AG04450 (cell line): Measurements from ENCODE around the gene RNF208. TPM values are rescaled to one million over a fixed set of nuclear protein-coding genes. Genes with fewer than 3 reads are reported as not detected.

ENCODE experiments used
- CTCF ChIA-PET: fragments of 300-600, 350-600 bp; formaldehyde crosslinking; extraction: SDS; loops from one replicate; lab custom pipeline; 2022; ENCODE audit warnings: antibody characterized with exemption, inconsistent platforms; lab: Charles Lee
- POLR2A ChIA-PET: fragments of 350-600 bp; formaldehyde crosslinking; extraction: SDS; loops from one replicate; lab custom pipeline; 2021; ENCODE audit warnings: antibody characterized with exemption, inconsistent platforms; lab: Yijun Ruan, JAX
- DNase-seq: peaks from one replicate; pipeline ENCODE4 v3.0.0-alpha.2; 2011; ENCODE audit warnings: low read depth, low spot score
- H3K27ac ChIP-seq: one replicate; pipeline ENCODE4 v1.5.1; 2012; ENCODE audit warnings: low read depth, low read length, control low read depth
- H3K27me3 ChIP-seq: one replicate; pipeline ENCODE4 v1.6.0; 2012; ENCODE audit warnings: low read length; ENCODE audit not compliant: control insufficient read depth, insufficient read depth
- H3K4me3 ChIP-seq: 2 replicates; pipeline ENCODE4 v1.5.1; 2011; ENCODE audit warnings: mild to moderate bottlenecking, low read depth, low read length, control low read depth
- H3K9me3 ChIP-seq: 2 replicates; pipeline ENCODE4 v1.5.1; 2012; ENCODE audit warnings: low read length; ENCODE audit not compliant: control insufficient read depth, insufficient read depth
- polyA plus RNA-seq: library from polyadenylated mRNA; depleted of rRNA; stranded (reverse); fragments of >200 nt; gene quantifications from 2 replicates; pipeline ENCODE4 v1.2.3, GENCODE V29; 2011
- TF ChIP-seq, protein P1 (sequence below): IDR thresholded peaks from 2 replicates; pipeline ENCODE4 v1.5.1; 2011; ENCODE audit warnings: low read depth, low read length, control low read depth, inconsistent platforms

RNF208 gene
- polyA plus RNA-seq, 1 experiment: 0.17 TPM

DNA sequence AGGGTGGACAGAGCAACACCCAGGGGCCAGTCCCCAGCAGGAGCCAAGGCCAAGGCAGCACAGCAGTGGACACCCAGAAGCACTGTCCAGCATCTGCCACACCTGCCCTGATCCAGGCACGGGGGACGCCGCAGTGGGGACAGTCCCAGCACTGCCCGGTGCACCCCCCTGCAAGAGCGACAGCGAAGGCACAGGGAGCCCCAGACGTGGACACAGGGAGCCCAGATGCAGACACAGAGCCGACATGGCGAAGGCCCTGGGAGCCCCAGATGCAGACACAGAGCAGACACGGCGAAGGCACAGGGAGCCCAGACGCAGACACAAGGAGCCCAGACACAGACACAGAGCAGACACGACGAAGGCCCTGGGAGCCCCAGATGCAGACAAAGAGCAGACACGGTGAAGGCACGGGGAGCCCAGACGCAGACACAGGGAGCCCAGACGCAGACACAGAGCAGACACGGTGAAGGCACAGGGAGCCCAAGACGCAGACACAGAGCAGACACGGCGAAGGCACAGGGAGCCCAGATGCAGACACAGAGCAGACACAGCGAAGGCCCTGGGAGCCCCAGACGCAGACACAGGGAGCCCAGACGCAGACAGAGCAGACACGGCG is 38.0 kb downstream of the RNF208 start:
- CTCF ChIA-PET: no interaction called here
- no peak for DNase-seq
- Histone ChIP-seq H3K27me3 (no peaks in the 10 kb centered on the region), H3K4me3 (no peak overlapping the region), H3K9me3 (no peaks in the 10 kb centered on the region; the same call in 1 of the 2 replicates), H3K27ac (no peak overlapping the region)
- TF ChIP-seq, protein P1, sequence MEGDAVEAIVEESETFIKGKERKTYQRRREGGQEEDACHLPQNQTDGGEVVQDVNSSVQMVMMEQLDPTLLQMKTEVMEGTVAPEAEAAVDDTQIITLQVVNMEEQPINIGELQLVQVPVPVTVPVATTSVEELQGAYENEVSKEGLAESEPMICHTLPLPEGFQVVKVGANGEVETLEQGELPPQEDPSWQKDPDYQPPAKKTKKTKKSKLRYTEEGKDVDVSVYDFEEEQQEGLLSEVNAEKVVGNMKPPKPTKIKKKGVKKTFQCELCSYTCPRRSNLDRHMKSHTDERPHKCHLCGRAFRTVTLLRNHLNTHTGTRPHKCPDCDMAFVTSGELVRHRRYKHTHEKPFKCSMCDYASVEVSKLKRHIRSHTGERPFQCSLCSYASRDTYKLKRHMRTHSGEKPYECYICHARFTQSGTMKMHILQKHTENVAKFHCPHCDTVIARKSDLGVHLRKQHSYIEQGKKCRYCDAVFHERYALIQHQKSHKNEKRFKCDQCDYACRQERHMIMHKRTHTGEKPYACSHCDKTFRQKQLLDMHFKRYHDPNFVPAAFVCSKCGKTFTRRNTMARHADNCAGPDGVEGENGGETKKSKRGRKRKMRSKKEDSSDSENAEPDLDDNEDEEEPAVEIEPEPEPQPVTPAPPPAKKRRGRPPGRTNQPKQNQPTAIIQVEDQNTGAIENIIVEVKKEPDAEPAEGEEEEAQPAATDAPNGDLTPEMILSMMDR: no peak
- POLR2A ChIA-PET: no interaction called here

DNA sequence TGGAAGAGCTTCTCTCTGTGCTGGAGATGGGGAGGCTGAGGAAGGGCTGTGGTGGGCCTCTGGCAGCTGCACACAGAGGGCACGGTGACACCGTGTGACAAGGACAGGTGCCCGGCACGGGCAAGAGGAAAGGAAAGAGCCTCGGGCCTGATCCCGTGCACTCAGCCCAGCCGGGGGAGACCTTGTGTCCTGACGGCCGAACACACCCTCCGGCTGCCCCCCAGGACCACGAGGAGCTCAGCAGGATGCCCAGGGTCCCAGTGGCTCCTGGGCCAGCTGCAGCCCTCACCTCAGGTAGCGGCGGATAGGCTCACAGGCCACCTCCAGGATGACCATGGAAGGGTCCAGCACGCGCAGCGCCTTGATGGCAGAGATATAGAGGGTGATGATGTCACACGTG is 39.2 kb downstream of the RNF208 start:
- Histone ChIP-seq H3K9me3 (no peaks in the 10 kb centered on the region; the same call in 1 of the 2 replicates), H3K27ac (no peak overlapping the region), H3K27me3 (no peaks in the 10 kb centered on the region), H3K4me3 (no peak overlapping the region)
- CTCF ChIA-PET: no interaction called here
- no peak for DNase-seq
- TF ChIP-seq, protein P1: no peak
- POLR2A ChIA-PET: interaction anchor here (1.4 kb wide), 1 partner anchor 58 kb away, joined by 6 read pairs; the partner anchor contains the start of gene TUBB4B

DNA sequence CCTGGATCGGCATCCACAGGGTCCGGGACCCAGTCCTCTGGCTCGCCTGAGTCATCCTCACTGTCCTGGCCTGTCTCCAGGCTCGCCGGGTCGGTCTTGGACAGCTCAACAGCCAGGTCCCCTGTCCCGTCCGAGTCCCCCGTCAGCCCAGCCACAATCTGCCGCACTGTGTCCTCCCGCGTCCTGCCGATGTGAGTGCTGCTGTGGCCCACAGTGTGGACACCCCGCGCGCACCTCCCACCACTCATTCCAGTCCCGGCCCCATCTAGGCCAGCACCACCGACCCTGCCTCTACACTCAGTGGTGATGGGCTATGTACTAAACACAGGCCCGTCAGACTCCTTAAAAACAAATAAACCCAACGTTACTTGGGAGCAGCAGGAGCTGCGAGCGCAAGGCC is 40.4 kb downstream of the RNF208 start:
- CTCF ChIA-PET: no interaction called here
- POLR2A ChIA-PET: interaction anchor here (1.4 kb wide), 1 partner anchor 59 kb away, joined by 6 read pairs; the partner anchor contains the start of gene TUBB4B
- TF ChIP-seq, protein P1: no peak
- no peaks in the 10 kb centered on the region for H3K9me3 ChIP-seq
- H3K4me3 ChIP-seq: no peak overlapping the region
- no peak overlapping the region for H3K27ac ChIP-seq
- no peaks in the 10 kb centered on the region for H3K27me3 ChIP-seq
- DNase-seq: no peak

DNA sequence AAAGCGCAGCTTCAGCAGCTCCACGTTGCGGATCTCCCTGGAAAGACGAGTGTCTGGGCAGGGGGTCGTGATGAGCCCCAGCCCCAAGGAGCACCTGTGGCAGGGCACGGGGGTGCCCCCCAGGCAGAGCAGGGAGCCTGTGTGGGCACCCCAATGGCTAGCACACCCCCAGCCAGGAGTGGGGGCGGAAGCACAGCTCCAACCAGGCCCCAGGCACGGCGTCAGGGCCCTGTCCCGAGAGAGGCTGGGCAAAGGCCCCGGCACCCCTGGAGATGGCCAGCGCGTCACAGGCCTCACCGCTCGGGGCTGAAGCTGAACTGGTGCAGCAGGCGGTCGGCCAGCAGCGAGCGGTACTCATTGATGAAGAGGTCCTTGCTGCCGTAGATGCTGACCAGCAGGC is 41.5 kb downstream of the RNF208 start:
- H3K9me3 ChIP-seq: no peaks in the 10 kb centered on the region
- ChIA-PET CTCF (no interaction called here), POLR2A (interaction anchor here (1.2 kb wide), 2 partner anchors 8 to 60 kb away, joined by 3 read pairs; partner anchors contain the start of gene TUBB4B)
- TF ChIP-seq, protein P1: no peak
- H3K27me3 ChIP-seq: no peaks in the 10 kb centered on the region
- no peak overlapping the region for H3K27ac ChIP-seq
- DNase-seq: no peak
- no peak overlapping the region for H3K4me3 ChIP-seq

DNA sequence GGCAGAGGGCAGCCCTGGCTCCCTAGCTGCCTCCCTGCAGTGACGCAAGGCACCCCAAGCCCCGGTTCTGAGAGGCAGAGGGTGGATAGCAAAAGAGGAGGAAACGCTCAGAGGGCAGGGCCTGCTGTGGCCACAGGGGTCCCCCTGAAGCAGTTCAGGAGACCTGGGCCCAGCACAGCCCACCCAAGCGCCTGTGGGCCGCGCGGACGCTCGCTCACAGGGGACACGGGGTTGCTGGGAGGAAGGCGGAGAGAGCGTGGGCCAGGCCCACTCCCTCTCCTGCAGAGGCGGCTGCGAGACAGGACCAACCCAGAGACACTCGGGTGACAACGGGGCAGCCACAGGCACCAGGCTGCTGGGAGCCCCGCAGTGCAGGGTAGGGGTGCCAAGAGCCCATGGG is 42.3 kb downstream of the RNF208 start:
- POLR2A ChIA-PET: interaction anchor here (1.2 kb wide), 3 partner anchors 9 to 61 kb away, joined by 3 read pairs; partner anchors contain the start of gene TUBB4B
- H3K27ac ChIP-seq: no peak overlapping the region
- DNase-seq: no peak

More for the DNA sequence above, 42.3 kb downstream of the RNF208 start:
- TF ChIP-seq, protein P1: no peak
- H3K9me3 ChIP-seq: no peaks in the 10 kb centered on the region
- no peak overlapping the region for H3K4me3 ChIP-seq
- H3K27me3 ChIP-seq: no peaks in the 10 kb centered on the region
- CTCF ChIA-PET: no interaction called here
